Nephron progenitor cell (in vitro differentiated cells): ENCODE measurements around the gene GATA5.

Source experiments
- DNase-seq: peaks from one replicate; pipeline ENCODE4 v3.0.0; 2021
- H3K27ac Mint-ChIP-seq: 2 replicates; pipeline ENCODE4 v1.8.0; 2021; ENCODE audit warnings: mild to moderate bottlenecking, moderate library complexity, mixed read lengths
- H3K27me3 Mint-ChIP-seq: 2 replicates; pipeline ENCODE4 v1.8.0; 2021; ENCODE audit warnings: mild to moderate bottlenecking, low read depth, mixed read lengths; ENCODE audit not compliant: poor library complexity
- H3K36me3 Mint-ChIP-seq: 2 replicates; pipeline ENCODE4 v1.8.0; 2021; ENCODE audit warnings: low read depth, mixed read lengths
- H3K4me1 Mint-ChIP-seq: 2 replicates; pipeline ENCODE4 v1.8.0; 2021; ENCODE audit warnings: mixed read lengths
- H3K4me3 Mint-ChIP-seq: 2 replicates; pipeline ENCODE4 v1.8.0; 2021; ENCODE audit warnings: mild to moderate bottlenecking, moderate library complexity, mixed read lengths
- H3K9me3 Mint-ChIP-seq: 2 replicates; pipeline ENCODE4 v1.8.0; 2021; ENCODE audit warnings: mild to moderate bottlenecking, moderate library complexity, mixed read lengths
- TF ChIP-seq, protein P1 (sequence below): fragments of 200-600 bp; sonication (generic); IDR thresholded peaks from 2 replicates; pipeline ENCODE4 v1.5.0; 2021; ENCODE audit warnings: antibody characterized with exemption

GATA5 gene

DNA sequence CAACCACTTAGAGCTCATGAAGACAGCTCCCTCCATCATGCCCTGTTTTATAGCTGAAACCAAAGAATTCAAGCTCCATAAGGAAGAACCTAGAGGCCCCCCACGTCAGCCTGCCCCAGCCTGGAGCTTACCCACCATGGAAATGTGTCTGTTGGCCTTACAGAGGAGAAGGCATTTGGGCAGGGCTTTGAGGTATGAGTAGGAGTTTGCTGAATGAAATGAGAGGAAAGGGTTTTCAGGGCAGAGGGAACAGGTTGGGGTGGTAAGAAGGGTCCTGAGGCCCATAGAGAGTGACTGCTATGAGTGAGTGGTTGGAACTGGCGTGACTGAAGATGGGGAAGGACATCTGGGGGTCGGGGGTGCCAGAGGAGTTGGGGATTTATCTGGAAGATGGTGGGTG is 12.7 kb upstream of the GATA5 start:
- Mint-ChIP-seq H3K9me3 (no peaks in the 10 kb centered on the region), H3K4me3 (no peak overlapping the region), H3K27ac (no peak overlapping the region), H3K27me3 (peaks cover 46% of the 10 kb centered on the region), H3K36me3 (no peaks in the 10 kb centered on the region), H3K4me1 (peaks cover 45% of the 10 kb centered on the region)
- DNase-seq, result no peak
- TF ChIP-seq, protein P1, sequence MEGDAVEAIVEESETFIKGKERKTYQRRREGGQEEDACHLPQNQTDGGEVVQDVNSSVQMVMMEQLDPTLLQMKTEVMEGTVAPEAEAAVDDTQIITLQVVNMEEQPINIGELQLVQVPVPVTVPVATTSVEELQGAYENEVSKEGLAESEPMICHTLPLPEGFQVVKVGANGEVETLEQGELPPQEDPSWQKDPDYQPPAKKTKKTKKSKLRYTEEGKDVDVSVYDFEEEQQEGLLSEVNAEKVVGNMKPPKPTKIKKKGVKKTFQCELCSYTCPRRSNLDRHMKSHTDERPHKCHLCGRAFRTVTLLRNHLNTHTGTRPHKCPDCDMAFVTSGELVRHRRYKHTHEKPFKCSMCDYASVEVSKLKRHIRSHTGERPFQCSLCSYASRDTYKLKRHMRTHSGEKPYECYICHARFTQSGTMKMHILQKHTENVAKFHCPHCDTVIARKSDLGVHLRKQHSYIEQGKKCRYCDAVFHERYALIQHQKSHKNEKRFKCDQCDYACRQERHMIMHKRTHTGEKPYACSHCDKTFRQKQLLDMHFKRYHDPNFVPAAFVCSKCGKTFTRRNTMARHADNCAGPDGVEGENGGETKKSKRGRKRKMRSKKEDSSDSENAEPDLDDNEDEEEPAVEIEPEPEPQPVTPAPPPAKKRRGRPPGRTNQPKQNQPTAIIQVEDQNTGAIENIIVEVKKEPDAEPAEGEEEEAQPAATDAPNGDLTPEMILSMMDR, result no peak

DNA sequence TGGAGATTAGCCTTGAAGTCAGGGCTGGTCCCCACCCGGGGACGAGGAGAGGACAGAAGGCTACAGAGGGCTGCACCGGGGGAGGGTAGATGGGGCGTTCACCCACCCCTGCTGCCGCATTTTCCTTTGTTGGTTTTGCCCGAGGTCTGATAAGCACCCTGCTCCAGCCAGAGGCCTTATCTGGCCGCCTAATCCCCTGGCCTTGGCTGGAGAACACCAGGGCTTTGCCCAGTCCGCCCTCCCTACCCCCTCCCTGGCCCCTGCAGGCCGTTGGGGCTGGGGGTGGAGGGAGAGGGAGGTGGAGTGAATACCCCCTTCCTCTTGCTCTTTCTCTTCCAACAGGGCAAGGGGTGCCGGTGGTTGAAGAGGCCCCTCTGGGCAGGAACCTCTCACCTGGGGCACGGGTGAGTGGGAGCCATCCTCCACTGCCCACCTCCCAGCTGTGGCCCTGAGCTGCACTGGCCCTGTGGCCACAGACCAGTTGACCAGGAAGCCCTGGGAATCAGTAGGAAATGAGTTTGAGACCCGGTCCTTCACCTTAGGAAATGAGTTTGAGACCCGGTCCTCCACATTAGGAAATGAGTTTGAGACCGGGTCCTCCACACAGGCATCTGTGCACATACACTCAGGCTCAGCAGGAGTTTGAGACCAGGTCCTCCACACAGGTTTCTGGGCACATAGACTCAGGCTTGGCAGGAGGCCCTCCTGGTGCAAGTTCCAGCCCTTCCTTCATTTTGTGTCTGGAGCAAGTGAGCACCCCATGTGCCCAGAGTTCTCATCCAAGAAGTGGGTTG is 12.0 kb upstream of the GATA5 start:
- no peak overlapping the region for H3K27ac Mint-ChIP-seq
- H3K36me3 Mint-ChIP-seq, result no peaks in the 10 kb centered on the region
- TF ChIP-seq, protein P1, result no peak
- H3K4me3 Mint-ChIP-seq, result no peak overlapping the region
- DNase-seq, result no peak
- H3K27me3 Mint-ChIP-seq, result peaks cover 53% of the 10 kb centered on the region
- H3K4me1 Mint-ChIP-seq, result peaks cover 52% of the 10 kb centered on the region
- no peaks in the 10 kb centered on the region for H3K9me3 Mint-ChIP-seq

DNA sequence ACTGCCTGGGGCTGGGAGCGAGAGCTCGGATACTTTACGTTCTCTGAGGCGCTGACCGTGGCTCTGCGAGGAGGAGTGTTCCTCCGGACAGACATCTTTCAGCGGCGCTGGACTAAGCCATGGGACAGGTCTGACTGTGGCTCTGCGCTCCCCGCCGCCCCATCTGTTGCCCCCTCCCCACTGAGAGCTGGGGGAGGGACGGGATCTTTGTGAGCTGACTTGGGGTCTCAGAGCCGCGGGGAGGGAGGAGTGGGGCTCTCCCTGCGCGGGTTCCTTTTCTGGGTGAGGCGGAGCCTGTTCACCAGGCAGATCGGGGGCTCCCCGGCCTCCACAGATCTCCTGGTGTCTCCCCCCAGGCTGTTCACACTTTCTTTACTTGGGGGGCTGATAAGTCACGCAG is 11.3 kb upstream of the GATA5 start:
- H3K36me3 Mint-ChIP-seq, result no peaks in the 10 kb centered on the region
- H3K27ac Mint-ChIP-seq, result peak overlapping the region; percentile 53
- H3K4me1 Mint-ChIP-seq, result peaks cover 54% of the 10 kb centered on the region
- peaks cover 56% of the 10 kb centered on the region for H3K27me3 Mint-ChIP-seq
- H3K9me3 Mint-ChIP-seq, result no peaks in the 10 kb centered on the region
- DNase-seq, result no peak
- TF ChIP-seq, protein P1, result no peak
- peak overlapping the region; percentile 40 for H3K4me3 Mint-ChIP-seq

DNA sequence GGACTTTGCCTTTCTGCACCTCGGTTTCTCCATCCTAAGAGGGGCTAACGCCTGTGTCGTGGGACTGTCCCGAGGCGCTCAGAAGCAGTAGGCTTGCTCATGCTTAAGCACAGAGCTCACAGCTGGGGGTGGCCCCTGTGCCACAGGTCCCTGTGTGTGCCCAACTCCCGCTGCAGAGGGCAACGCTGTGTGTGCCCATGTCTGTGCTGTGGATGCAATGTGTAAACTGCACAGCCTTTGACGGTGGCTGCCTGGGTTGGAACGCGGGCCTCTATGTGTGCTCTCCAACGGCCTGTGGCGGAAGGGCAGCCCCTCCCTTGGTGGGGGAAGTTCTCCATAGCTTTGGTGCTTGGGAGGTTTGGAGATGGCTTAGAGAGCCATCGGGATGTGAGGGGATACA is 10.7 kb upstream of the GATA5 start:
- Mint-ChIP-seq H3K27ac (no peak overlapping the region), H3K4me3 (peak overlapping the region; percentile 40), H3K9me3 (no peaks in the 10 kb centered on the region), H3K4me1 (peaks cover 59% of the 10 kb centered on the region), H3K27me3 (peaks cover 59% of the 10 kb centered on the region), H3K36me3 (no peaks in the 10 kb centered on the region)
- no peak for DNase-seq
- TF ChIP-seq, protein P1, result no peak

DNA sequence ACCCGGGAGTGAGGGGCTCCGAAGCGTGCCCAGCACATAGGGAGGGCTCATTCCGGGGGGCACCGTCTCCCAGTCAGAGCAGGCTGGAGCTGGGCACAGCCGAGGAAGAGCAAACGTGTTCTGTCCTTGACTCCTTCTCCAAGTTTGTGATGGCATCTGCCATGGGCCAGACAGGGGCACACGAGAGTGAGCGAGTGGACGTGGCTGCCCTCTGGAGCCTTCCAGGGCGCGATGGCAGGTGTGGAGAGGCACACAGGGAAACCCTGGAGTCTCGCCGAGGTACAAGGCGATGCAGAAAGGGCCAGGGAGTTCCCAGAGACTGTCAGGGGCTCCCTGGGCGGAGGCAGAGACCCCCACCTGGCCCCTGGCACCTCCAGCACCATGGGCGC is 9.9 kb upstream of the GATA5 start:
- Mint-ChIP-seq H3K27me3 (peaks cover 60% of the 10 kb centered on the region), H3K36me3 (no peaks in the 10 kb centered on the region), H3K27ac (peak overlapping the region; percentile 39), H3K9me3 (no peaks in the 10 kb centered on the region), H3K4me1 (peaks cover 61% of the 10 kb centered on the region), H3K4me3 (no peak overlapping the region)
- TF ChIP-seq, protein P1, result no peak
- DNase-seq, result no peak
